Stomach smooth muscle (tissue), 2 donors: Measurements from ENCODE around the gene JAG1.

Experiments
- H3K27ac ChIP-seq: one replicate; pipeline ENCODE4 v1.7.0; 2013; ENCODE audit warnings: mild to moderate bottlenecking, low read length, inconsistent platforms
- H3K27me3 ChIP-seq, 2 donors: one replicate each; pipeline ENCODE4 v1.7.0; 2013; ENCODE audit warnings: low read length in 2 of 2; ENCODE audit not compliant: insufficient read depth in 2 of 2, control insufficient read depth in 1 of 2
- H3K36me3 ChIP-seq, 2 donors: one replicate each; pipeline ENCODE4 v1.7.0; 2013; ENCODE audit warnings: low read length in 2 of 2; ENCODE audit not compliant: control insufficient read depth in 2 of 2, insufficient read depth in 2 of 2
- H3K4me1 ChIP-seq: one replicate; pipeline ENCODE4 v1.7.0; 2013; ENCODE audit warnings: low read length; ENCODE audit not compliant: control insufficient read depth, insufficient read depth
- H3K4me3 ChIP-seq, 2 donors: one replicate each; pipeline ENCODE4 v1.7.0; 2013; ENCODE audit warnings: low read length in 2 of 2
- H3K9ac ChIP-seq, 2 donors: one replicate each; pipeline ENCODE4 v1.7.0; 2013; ENCODE audit warnings: low read length in 2 of 2, mild to moderate bottlenecking in 1 of 2
- H3K9me3 ChIP-seq, 2 donors: one replicate each; pipeline ENCODE4 v1.7.0; 2013; ENCODE audit warnings: low read length in 2 of 2; ENCODE audit not compliant: control insufficient read depth in 2 of 2
- donor health status: healthy.
- donor health status: Pancreatic carcinoma.

The JAG1 gene

GRCh38 chr20:10636326-10636818, 37.4 kb downstream of the JAG1 start:
- peak overlapping the region; percentile 62 for H3K27ac ChIP-seq
- peaks cover 17 to 23% of the 10 kb centered on the region in 2 donors for H3K36me3 ChIP-seq
- no peak overlapping the region for H3K9ac ChIP-seq
- peak overlapping the region in 1 of 2 donors; percentile 35 for H3K4me3 ChIP-seq
- H3K4me1 ChIP-seq, result peaks cover 29% of the 10 kb centered on the region
- H3K27me3 ChIP-seq, result no peaks in the 10 kb centered on the region
- no peaks in the 10 kb centered on the region for H3K9me3 ChIP-seq

- no peak overlapping the region for H3K4me3 ChIP-seq
- H3K36me3 ChIP-seq, result peaks cover 12 to 18% of the 10 kb centered on the region in 2 donors
- H3K9me3 ChIP-seq, result no peaks in the 10 kb centered on the region
- H3K27me3 ChIP-seq, result no peaks in the 10 kb centered on the region
- peaks cover 29% of the 10 kb centered on the region for H3K4me1 ChIP-seq
- H3K27ac ChIP-seq, result peak overlapping the region; percentile 62
- no peak overlapping the region for H3K9ac ChIP-seq
These were observed 38.2 kb downstream of the JAG1 start for GRCh38 chr20:10635476-10636208.

- peaks cover 24% of the 10 kb centered on the region for H3K4me1 ChIP-seq
These were observed 39.0 kb downstream of the JAG1 start for GRCh38 chr20:10634683-10635411.

GRCh38 chr20:10634211-10634610, 39.6 kb downstream of the JAG1 start:
- Histone ChIP-seq H3K9ac (no peak overlapping the region), H3K36me3 (peaks cover 2 to 3% of the 10 kb centered on the region in 2 donors), H3K9me3 (no peaks in the 10 kb centered on the region), H3K4me3 (no peak overlapping the region), H3K4me1 (peaks cover 24% of the 10 kb centered on the region), H3K27ac (no peak overlapping the region), H3K27me3 (no peaks in the 10 kb centered on the region)

More at GRCh38 chr20:10634683-10635411, 39.0 kb downstream of the JAG1 start:
- Histone ChIP-seq H3K9ac (no peak overlapping the region), H3K4me3 (no peak overlapping the region), H3K27me3 (no peaks in the 10 kb centered on the region), H3K36me3 (peaks cover 6 to 10% of the 10 kb centered on the region in 2 donors), H3K27ac (peak overlapping the region; percentile 11), H3K9me3 (no peaks in the 10 kb centered on the region)

GRCh38 chr20:10633718-10634117, 40.1 kb downstream of the JAG1 start:
- Histone ChIP-seq H3K9ac (no peak overlapping the region), H3K9me3 (no peaks in the 10 kb centered on the region), H3K27ac (no peak overlapping the region), H3K36me3 (no peaks in the 10 kb centered on the region), H3K4me3 (no peak overlapping the region), H3K4me1 (peaks cover 24% of the 10 kb centered on the region), H3K27me3 (no peaks in the 10 kb centered on the region)

GRCh38 chr20:10632721-10633509, 40.9 kb downstream of the JAG1 start:
- no peaks in the 10 kb centered on the region for H3K36me3 ChIP-seq
- no peak overlapping the region for H3K4me3 ChIP-seq
- peaks cover 24% of the 10 kb centered on the region for H3K4me1 ChIP-seq
- H3K27me3 ChIP-seq, result no peaks in the 10 kb centered on the region
- H3K9ac ChIP-seq, result no peak overlapping the region
- no peaks in the 10 kb centered on the region for H3K9me3 ChIP-seq
- no peak overlapping the region for H3K27ac ChIP-seq

GRCh38 chr20:10631126-10631525, 42.7 kb downstream of the JAG1 start:
- peaks cover 9% of the 10 kb centered on the region for H3K4me1 ChIP-seq
- H3K27ac ChIP-seq, result no peak overlapping the region
- H3K9me3 ChIP-seq, result no peaks in the 10 kb centered on the region
- no peaks in the 10 kb centered on the region for H3K36me3 ChIP-seq
- H3K4me3 ChIP-seq, result no peak overlapping the region
- no peak overlapping the region for H3K9ac ChIP-seq
- H3K27me3 ChIP-seq, result no peaks in the 10 kb centered on the region

- Histone ChIP-seq H3K4me1 (peaks cover 9% of the 10 kb centered on the region), H3K9ac (no peak overlapping the region), H3K27ac (no peak overlapping the region), H3K9me3 (no peaks in the 10 kb centered on the region), H3K36me3 (no peaks in the 10 kb centered on the region), H3K4me3 (no peak overlapping the region), H3K27me3 (no peaks in the 10 kb centered on the region)
These were observed 43.7 kb downstream of the JAG1 start for GRCh38 chr20:10629946-10630650.

- Histone ChIP-seq H3K4me1 (no peaks in the 10 kb centered on the region), H3K36me3 (no peaks in the 10 kb centered on the region), H3K4me3 (no peak overlapping the region), H3K9ac (no peak overlapping the region), H3K27ac (no peak overlapping the region), H3K27me3 (no peaks in the 10 kb centered on the region), H3K9me3 (no peaks in the 10 kb centered on the region)
These were observed 46.9 kb downstream of the JAG1 start for GRCh38 chr20:10626896-10627295.

GRCh38 chr20:10625641-10626040, 48.2 kb downstream of the JAG1 start:
- no peak overlapping the region for H3K9ac ChIP-seq
- H3K9me3 ChIP-seq, result no peaks in the 10 kb centered on the region
- H3K36me3 ChIP-seq, result no peaks in the 10 kb centered on the region
- H3K4me1 ChIP-seq, result no peaks in the 10 kb centered on the region
- no peak overlapping the region for H3K4me3 ChIP-seq
- no peaks in the 10 kb centered on the region for H3K27me3 ChIP-seq
- H3K27ac ChIP-seq, result no peak overlapping the region
